Nephron (organoid): ENCODE data around the gene ARHGEF10L.

Source experiments
- H3K27ac Mint-ChIP-seq, 3 experiments: 2 replicates each; pipeline ENCODE4 v1.8.0; 2020; ENCODE audit warnings: mixed read lengths in 3 of 3, mild to moderate bottlenecking in 2 of 3, moderate library complexity in 1 of 3
- H3K27me3 Mint-ChIP-seq: 2 replicates; pipeline ENCODE4 v1.8.0; 2021; ENCODE audit warnings: low read depth, mild to moderate bottlenecking, moderate library complexity, mixed read lengths
- H3K36me3 Mint-ChIP-seq: 2 replicates; pipeline ENCODE4 v1.8.0; 2020; ENCODE audit warnings: low read depth, mixed read lengths
- H3K4me1 Mint-ChIP-seq: 2 replicates; pipeline ENCODE4 v1.8.0; 2020; ENCODE audit warnings: mixed read lengths
- H3K4me3 Mint-ChIP-seq, 3 experiments: 2 replicates each; pipeline ENCODE4 v1.8.0; 2020; ENCODE audit warnings: mild to moderate bottlenecking in 3 of 3, mixed read lengths in 3 of 3, moderate library complexity in 2 of 3
- H3K9me3 Mint-ChIP-seq: 2 replicates; pipeline ENCODE4 v1.8.0; 2020; ENCODE audit warnings: mixed read lengths
- TF ChIP-seq, protein P1 (sequence below), 3 experiments: fragments of 200-600 bp; sonication (generic); IDR thresholded peaks; one replicate each; pipeline ENCODE4 v1.5.0; 2021; ENCODE audit warnings: antibody characterized with exemption in 3 of 3; ENCODE audit not compliant: unreplicated experiment in 3 of 3

ARHGEF10L gene

DNA sequence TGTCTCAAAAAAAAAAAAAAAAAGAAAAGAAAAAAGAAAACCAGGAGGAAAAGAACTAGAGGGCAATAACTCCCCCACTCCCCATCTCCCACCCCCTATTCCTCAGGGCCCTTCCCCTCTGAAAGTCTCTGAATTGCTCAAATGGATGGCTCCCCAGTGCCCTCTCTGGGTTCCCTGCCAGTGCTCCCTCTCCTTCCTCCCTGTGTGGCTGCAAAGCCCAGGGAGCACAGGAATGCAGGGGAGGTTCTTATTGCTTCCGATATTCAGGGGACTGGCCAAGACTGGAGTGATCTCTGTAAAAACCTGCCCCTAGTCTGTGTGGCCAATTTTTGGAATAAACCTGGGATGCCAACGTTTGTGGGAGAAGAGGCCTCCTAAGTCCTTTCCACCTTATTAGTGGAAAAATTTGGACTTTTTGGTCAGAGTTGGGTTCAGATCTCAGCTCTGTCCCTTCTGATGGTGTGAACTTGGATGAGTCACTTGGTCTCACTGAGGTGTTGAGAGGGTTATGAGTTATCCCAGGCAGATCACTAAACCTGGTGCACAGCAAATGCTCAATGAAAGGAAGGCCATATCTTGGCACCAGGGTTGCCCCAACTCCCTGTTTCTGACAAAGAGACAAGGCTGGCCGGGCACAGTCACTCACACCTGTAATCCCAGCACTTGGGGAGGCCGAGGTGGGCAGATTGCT, 13.4 kb upstream of the ARHGEF10L start:
- no peak overlapping the region for H3K4me3 Mint-ChIP-seq
- no peaks in the 10 kb centered on the region for H3K9me3 Mint-ChIP-seq
- H3K36me3 Mint-ChIP-seq = no peaks in the 10 kb centered on the region
- peak overlapping the region; percentile 82 to 94 (median 91) for H3K27ac Mint-ChIP-seq
- peaks cover 9% of the 10 kb centered on the region for H3K27me3 Mint-ChIP-seq
- H3K4me1 Mint-ChIP-seq = peaks cover 26% of the 10 kb centered on the region
- TF ChIP-seq, protein P1, sequence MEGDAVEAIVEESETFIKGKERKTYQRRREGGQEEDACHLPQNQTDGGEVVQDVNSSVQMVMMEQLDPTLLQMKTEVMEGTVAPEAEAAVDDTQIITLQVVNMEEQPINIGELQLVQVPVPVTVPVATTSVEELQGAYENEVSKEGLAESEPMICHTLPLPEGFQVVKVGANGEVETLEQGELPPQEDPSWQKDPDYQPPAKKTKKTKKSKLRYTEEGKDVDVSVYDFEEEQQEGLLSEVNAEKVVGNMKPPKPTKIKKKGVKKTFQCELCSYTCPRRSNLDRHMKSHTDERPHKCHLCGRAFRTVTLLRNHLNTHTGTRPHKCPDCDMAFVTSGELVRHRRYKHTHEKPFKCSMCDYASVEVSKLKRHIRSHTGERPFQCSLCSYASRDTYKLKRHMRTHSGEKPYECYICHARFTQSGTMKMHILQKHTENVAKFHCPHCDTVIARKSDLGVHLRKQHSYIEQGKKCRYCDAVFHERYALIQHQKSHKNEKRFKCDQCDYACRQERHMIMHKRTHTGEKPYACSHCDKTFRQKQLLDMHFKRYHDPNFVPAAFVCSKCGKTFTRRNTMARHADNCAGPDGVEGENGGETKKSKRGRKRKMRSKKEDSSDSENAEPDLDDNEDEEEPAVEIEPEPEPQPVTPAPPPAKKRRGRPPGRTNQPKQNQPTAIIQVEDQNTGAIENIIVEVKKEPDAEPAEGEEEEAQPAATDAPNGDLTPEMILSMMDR (IDR thresholded peaks at IDR 0.05; ENCODE audit: unreplicated experiment in 3 of 3) = no peak

DNA sequence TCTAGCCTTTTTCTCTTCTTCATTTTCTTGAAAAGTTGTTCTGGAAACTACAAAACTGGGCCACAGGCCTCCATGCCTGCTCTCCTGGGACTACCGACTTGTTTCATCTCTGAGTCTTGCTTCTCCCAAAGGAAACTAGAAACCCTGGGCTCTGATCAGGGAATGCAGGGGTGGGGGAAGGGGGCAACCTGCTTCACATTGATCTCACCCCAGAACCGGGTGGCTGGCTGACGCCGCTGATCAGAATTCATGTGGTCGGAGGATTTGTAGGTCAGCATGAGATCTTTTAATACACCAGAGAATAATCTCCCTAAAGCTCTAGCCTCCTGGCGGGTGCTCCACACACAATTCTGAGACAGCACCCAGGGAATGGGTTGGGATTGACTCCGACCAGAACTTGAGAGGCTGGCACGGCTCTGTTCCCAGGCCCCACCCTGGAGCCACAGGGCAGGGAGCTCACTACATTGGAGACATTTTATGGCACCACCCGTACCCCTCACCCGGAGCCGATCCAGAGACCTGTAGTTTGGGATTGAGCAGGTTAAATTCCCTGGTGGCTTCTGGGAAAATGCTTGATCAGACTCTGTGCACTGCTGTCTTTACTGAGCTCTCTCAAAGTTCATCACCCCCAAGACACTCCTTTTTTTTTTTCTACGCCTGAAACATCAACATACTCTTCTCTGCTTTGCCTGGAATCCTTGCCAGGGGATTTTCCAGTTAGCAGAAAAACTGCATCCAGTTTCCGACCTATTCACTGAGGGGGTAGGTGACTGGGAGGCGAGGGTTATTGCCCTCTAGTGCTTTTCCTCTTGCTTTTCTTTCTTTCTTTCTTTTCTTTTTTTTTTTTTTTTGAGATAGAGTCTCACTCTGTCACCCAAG, 12.2 kb upstream of the ARHGEF10L start:
- H3K9me3 Mint-ChIP-seq = no peaks in the 10 kb centered on the region
- peak overlapping the region in 2 of 3 experiments; percentile 1 to 3 for H3K4me3 Mint-ChIP-seq
- no peaks in the 10 kb centered on the region for H3K36me3 Mint-ChIP-seq
- TF ChIP-seq, protein P1 (IDR thresholded peaks at IDR 0.05; ENCODE audit: unreplicated experiment in 3 of 3) = no peak
- H3K4me1 Mint-ChIP-seq = peaks cover 37% of the 10 kb centered on the region
- peak overlapping the region; percentile 82 to 94 (median 91) for H3K27ac Mint-ChIP-seq
- peaks cover 9% of the 10 kb centered on the region for H3K27me3 Mint-ChIP-seq

- Mint-ChIP-seq H3K27me3 (peaks cover 6% of the 10 kb centered on the region), H3K27ac (peak overlapping the region in 2 of 3 experiments; percentile 45 to 61), H3K4me1 (peaks cover 41% of the 10 kb centered on the region), H3K9me3 (no peaks in the 10 kb centered on the region), H3K36me3 (no peaks in the 10 kb centered on the region), H3K4me3 (no peak overlapping the region)
- TF ChIP-seq, protein P1 (IDR thresholded peaks at IDR 0.05; ENCODE audit: unreplicated experiment in 3 of 3) = no peak
Observed at GRCh38 chr1:17529381-17529780, 10.1 kb upstream of the ARHGEF10L start.

GRCh38 chr1:17531343-17531681, 8.2 kb upstream of the ARHGEF10L start:
- Mint-ChIP-seq H3K4me3 (no peak overlapping the region), H3K9me3 (no peaks in the 10 kb centered on the region), H3K4me1 (peaks cover 45% of the 10 kb centered on the region), H3K27me3 (peaks cover 3% of the 10 kb centered on the region), H3K27ac (peak overlapping the region; percentile 81 to 89 (median 85)), H3K36me3 (no peaks in the 10 kb centered on the region)
- TF ChIP-seq, protein P1 (IDR thresholded peaks at IDR 0.05; ENCODE audit: unreplicated experiment in 3 of 3) = no peak

- Mint-ChIP-seq H3K36me3 (no peaks in the 10 kb centered on the region), H3K4me1 (peaks cover 45% of the 10 kb centered on the region), H3K9me3 (no peaks in the 10 kb centered on the region), H3K27ac (peak overlapping the region; percentile 81 to 89 (median 85)), H3K27me3 (peaks cover 3% of the 10 kb centered on the region), H3K4me3 (no peak overlapping the region)
- TF ChIP-seq, protein P1 (IDR thresholded peaks at IDR 0.05; ENCODE audit: unreplicated experiment in 3 of 3) = no peak
Observed at GRCh38 chr1:17531682-17532487, 7.6 kb upstream of the ARHGEF10L start.
